Measurements from ENCODE around the gene NHEJ1.

The NHEJ1 gene

GRCh38 chr2:219029829-219030165, 130.8 kb downstream of the NHEJ1 start:
- DNase-seq (ENCODE audit: low spot score), result peak; percentile 80

DNA sequence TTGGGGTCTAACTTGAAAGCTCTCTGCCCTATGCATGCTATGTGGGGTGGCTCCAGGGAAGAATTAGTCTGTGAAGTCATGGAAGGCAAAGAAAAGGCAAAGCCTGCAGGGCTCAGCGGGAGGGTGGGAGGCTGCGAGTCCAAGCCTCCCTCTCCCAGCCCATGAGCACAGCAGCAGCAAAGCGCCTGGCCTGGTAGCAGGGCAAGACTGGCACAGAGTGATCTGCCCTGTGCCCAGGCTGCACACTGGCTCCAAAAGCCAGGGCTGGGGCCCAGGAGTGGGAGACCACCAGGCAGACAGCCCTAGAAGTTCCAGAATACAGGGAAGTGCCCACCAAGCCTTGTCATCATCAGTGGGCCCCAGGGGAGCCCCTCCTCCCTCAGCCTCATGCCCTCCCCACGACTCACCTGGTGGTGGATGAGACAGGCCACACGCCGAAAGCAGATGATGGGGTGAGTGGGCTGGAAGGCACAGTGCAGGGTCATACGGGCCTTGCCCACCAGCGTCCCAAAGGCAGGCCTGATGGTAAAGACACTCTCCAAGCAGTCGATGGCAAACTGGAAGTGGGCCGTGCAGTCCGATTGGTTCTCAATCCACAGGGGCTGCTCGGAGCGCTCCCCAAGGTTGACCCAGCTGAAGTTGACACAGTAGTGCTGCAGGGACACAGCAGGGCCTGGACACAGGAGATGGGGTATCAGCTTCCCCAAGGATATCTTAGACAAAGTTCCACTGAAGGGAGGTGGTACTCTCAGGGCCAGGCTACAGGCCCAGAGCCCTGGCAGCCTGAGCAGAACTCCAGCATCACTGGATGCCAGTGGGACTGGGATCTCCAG, 131.4 kb downstream of the NHEJ1 start:
- no peak for DNase-seq (ENCODE audit: low spot score)

- no peak for DNase-seq (ENCODE audit: low spot score)
Observed at GRCh38 chr2:219028141-219028540, 132.5 kb downstream of the NHEJ1 start.

- no peak for DNase-seq (ENCODE audit: low spot score)
Observed at GRCh38 chr2:219027511-219028055, 133.0 kb downstream of the NHEJ1 start.

GRCh38 chr2:219026946-219027345, 133.7 kb downstream of the NHEJ1 start:
- no peak for DNase-seq (ENCODE audit: low spot score)

DNA sequence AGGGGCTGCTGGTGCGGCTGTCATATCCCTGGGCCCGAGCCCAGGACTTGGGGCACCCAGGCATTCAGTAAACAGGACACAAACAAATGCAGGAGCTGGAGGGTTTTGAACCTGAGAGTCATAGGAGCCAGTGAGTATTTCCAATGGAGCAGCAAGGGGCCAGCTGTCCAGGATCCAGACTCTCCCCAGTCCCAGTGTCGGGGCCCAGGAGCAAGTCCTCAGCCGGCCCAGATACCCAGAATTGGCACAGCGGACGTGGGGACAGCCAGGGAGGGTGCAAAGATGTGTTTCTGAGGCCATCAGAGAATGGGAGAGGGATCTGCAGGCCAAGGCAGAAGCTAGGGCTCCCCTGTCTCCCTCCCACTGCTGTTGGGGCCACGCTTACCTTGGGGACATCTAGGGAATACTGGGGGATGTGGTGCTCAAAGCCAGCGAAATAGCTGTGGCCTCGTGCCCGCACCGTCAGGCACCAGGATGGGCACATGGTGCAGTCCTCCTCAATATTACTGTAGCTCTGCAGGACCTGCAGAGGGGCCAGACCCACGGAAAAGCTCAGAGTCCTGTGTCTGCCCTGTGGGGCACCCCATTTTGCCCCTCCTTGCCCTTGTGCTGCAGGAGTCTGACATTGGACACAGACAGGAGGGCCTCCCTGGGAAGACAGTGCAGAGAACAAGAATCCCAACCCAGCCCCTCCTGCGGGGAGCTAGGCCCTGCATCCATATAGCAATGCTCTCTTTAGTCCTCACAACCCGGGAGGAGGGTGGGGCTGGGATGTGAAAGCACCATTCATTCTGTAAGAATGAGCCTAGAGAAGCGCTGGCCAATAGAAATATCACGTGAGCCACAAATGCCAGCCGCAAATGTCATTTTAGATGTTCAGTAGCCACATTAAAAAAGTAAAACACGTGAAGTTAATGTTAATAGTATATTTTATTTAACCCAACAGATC, 134.7 kb downstream of the NHEJ1 start:
- peak; percentile 95 for DNase-seq (ENCODE audit: low spot score)
